Heart left ventricle (tissue), 16 donors: Measurements from ENCODE around the gene TREML4. TPM values are rescaled to one million over a fixed set of nuclear protein-coding genes. Genes with fewer than 3 reads are reported as not detected.

Experiments used
- ATAC-seq, 4 donors: fragments of 200-7000 bp; cut with Tn5 transposase; one replicate each; pipeline ENCODE4 v1.9.1; 2020 to 2022; ENCODE audit warnings: moderate library complexity in 4 of 4, mild to moderate bottlenecking in 3 of 4, moderate number of reproducible peaks in 1 of 4
- DNase-seq, 5 donors: peaks; one replicate each; pipeline ENCODE4 v3.0.0-alpha.2; 2020
- H3K27ac ChIP-seq, 12 donors: fragments of 200-600 bp; sonication (generic) in 4 of 12; one replicate each; pipeline versions ENCODE4 v1.5.0 to v1.8.0; 2016 to 2022; ENCODE audit warnings: mild to moderate bottlenecking in 2 of 12
- H3K27me3 ChIP-seq, 9 donors: fragments of 200-600 bp; sonication (generic) in 2 of 9; one replicate each; pipeline versions ENCODE4 v1.5.1 to v1.8.0; 2016 to 2022; ENCODE audit warnings: mild to moderate bottlenecking in 3 of 9
- H3K36me3 ChIP-seq, 9 donors: fragments of 200-600 bp; sonication (generic) in 2 of 9; one replicate each; pipeline versions ENCODE4 v1.5.0 to v1.8.0; 2018 to 2022; ENCODE audit warnings: mild to moderate bottlenecking in 2 of 9
- H3K4me1 ChIP-seq, 12 donors: fragments of 200-600 bp; sonication (generic) in 4 of 12; one replicate each; pipeline versions ENCODE4 v1.5.0 to v1.8.0; 2016 to 2022; ENCODE audit warnings: mild to moderate bottlenecking in 3 of 12
- H3K4me3 ChIP-seq, 12 donors: fragments of 200-600 bp; sonication (generic) in 4 of 12; one replicate each; pipeline versions ENCODE4 v1.5.0 to v1.8.0; 2017 to 2022; ENCODE audit warnings: mild to moderate bottlenecking in 9 of 12, moderate library complexity in 4 of 12
- H3K9me3 ChIP-seq, 12 donors: fragments of 200-600 bp; sonication (generic) in 4 of 12; one replicate each; pipeline versions ENCODE4 v1.5.0 to v1.8.0; 2016 to 2022; ENCODE audit warnings: mild to moderate bottlenecking in 1 of 12
- POLR2A ChIP-seq, 2 donors: fragments of 450-650 bp; IDR thresholded peaks; one replicate each; pipeline ENCODE4 v1.6.1; 2017; ENCODE audit warnings: antibody characterized with exemption in 2 of 2, mild to moderate bottlenecking in 2 of 2, moderate library complexity in 2 of 2
- WGBS, 4 donors: extraction: QIAGEN DNeasy Blood & Tissue Kit in 2 of 4; methylation state at CpG; one replicate each; pipeline versions ENCODE4 v1.1.5 to v1.1.7; 2013 to 2018; 5-methylcytosine and 5-hydroxymethylcytosine counted together
- intact Hi-C, 10 donors: fragments of 100-400 bp; cut with DNase I; formaldehyde crosslinking; loops; one replicate each; pipeline versions ENCODE4 v1.11.1 to v1.14.2; 2022
- polyA plus RNA-seq, 2 donors: library from polyadenylated mRNA; stranded (reverse); fragments of 200-250 nt; gene quantifications; one replicate each; pipeline ENCODE4 v1.2.3, GENCODE V29; 2013
- total RNA-seq, 9 donors: library from RNA; depleted of rRNA in 2 of 9; stranded (reverse); fragments of >200 nt in 2 of 9; fragmentation: NEBNext Ultra II Directional in 3 of 9; extraction: Animal tissue kit (Norgen Biotek cat#: 25700) in 3 of 9; gene quantifications; one replicate each; pipeline versions ENCODE4 v1.1.0 to v1.2.4, GENCODE V29; 2016 to 2023
- TF ChIP-seq, protein P1 (sequence below), 12 donors: fragments of 200-600 bp; sonication (generic) in 4 of 12; IDR thresholded peaks; one replicate each; pipeline versions ENCODE4 v1.5.0 to v1.8.0; 2018 to 2022; ENCODE audit warnings: antibody characterized with exemption in 12 of 12, mild to moderate bottlenecking in 5 of 12
- donor health status: ischemic (EF 13 %, LVEDD 7.1; RV severe dilation, severe dysfunction).
- donor health status: healthy with polysubstance abuse.
- donor health status: DM: no; HTN: yes; CAD: no.
- donor health status: DM: no; HTN: no; CAD: no.
- donor health status: ischemic (EF 25% LVEDD 6.9; RV normal size, moderate dysfunction).
- donor health status: ischemic (EF 25% LVEDD 5.7; RV mildly dilated, moderate dysfunction).
- donor health status: healthy.
- donor health status: DM: yes; HTN: yes; CAD: no.
- donor health status: ischemic (EF 35%, LVEDD 5.7; RV mildly dilated, moderate dysfunction).
- donor health status: nonischemic (EF 11% LVEDD 7.7; RV severe dilation, severe dysfunction).
- donor health status: DM: yes; HTN: yes; CAD: no.
- donor health status: PGD.
- donor health status: ischemic (EF 29% LVEDD 5.4; RV normal size, mild dysfunction).
- donor health status: nonischemic (EF 23%, LVEDD 6.1; RV moderate dilation, normal function).

TREML4 gene
- total and polyA plus RNA-seq, 11 donors, result 0.07 TPM; not detected in 10

DNA sequence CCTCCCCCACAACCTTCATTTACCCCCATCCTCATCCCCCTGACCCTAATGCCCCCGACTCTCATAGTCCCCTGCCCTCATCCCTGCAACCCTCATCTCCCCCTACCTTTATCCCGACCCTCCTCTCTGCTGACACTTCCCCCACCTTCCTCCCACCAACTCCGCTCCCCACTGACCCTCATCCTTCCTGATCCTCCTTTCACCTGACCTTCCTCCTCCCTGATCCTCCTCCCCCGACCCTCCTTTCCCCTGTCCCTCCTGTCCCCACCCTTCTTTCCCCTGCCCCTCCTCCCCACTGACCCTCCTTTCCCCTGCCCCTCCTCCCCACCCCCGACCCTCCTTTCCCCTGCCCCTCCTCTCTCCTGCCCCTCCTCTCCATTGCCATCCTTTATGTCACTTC, 34.3 kb upstream of the TREML4 start:
- Histone ChIP-seq H3K36me3 (no peaks in the 10 kb centered on the region), H3K27ac (no peak overlapping the region), H3K27me3 (peaks cover 0 to 31% (median 7%) of the 10 kb centered on the region in 9 donors), H3K9me3 (peaks cover 0 to 12% (median 7%) of the 10 kb centered on the region in 12 donors), H3K4me3 (no peak overlapping the region), H3K4me1 (no peaks in the 10 kb centered on the region)
- ATAC-seq (no peak), DNase-seq (no peak)
- 50 to 62% (median 59%) methylated on average over 5 of the region's 5 CpGs for WGBS, 4 donors
- TF ChIP-seq POLR2A (IDR thresholded peaks at IDR 0.05), result no peak
- TF ChIP-seq, protein P1, sequence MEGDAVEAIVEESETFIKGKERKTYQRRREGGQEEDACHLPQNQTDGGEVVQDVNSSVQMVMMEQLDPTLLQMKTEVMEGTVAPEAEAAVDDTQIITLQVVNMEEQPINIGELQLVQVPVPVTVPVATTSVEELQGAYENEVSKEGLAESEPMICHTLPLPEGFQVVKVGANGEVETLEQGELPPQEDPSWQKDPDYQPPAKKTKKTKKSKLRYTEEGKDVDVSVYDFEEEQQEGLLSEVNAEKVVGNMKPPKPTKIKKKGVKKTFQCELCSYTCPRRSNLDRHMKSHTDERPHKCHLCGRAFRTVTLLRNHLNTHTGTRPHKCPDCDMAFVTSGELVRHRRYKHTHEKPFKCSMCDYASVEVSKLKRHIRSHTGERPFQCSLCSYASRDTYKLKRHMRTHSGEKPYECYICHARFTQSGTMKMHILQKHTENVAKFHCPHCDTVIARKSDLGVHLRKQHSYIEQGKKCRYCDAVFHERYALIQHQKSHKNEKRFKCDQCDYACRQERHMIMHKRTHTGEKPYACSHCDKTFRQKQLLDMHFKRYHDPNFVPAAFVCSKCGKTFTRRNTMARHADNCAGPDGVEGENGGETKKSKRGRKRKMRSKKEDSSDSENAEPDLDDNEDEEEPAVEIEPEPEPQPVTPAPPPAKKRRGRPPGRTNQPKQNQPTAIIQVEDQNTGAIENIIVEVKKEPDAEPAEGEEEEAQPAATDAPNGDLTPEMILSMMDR (IDR thresholded peaks at IDR 0.05), result no peak
- intact Hi-C loops, result loop anchor here in 1 of 10 donors (5.0 kb wide), 1 partner anchor 123 kb away; no protein-coding TSS in a partner anchor

DNA sequence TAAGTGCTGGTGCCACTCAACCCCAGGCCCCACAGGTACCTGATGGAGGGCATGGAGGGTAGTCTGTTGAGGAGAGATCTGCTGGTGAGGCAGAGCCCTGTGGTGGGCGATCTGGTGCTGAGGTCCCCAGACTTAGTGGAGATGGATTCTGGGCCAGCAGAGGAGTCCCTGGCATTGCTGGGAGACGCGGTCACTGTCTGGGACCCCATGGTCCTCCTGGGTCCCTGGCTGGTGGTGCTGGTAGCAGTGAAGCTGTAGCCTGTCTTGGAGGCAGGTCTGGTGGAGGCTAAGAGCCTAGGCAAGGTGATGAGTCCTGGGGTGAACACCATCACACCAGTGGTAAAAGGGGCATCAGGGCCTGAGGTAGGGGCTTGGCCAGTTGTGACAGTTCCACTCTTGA, 33.8 kb upstream of the TREML4 start:
- DNase-seq (no peak), ATAC-seq (no peak)
- H3K4me3 ChIP-seq, result no peak overlapping the region
- WGBS, 4 donors, result 92 to 100% (median 95%) methylated on average over 3 of the region's 3 CpGs
- H3K4me1 ChIP-seq, result no peaks in the 10 kb centered on the region
- intact Hi-C loops, result loop anchor here in 1 of 10 donors (5.0 kb wide), 1 partner anchor 123 kb away; no protein-coding TSS in a partner anchor
- H3K27me3 ChIP-seq, result peaks cover 0 to 31% (median 7%) of the 10 kb centered on the region in 9 donors
- no peak overlapping the region for H3K27ac ChIP-seq
- peaks cover 0 to 10% (median 7%) of the 10 kb centered on the region in 12 donors for H3K9me3 ChIP-seq
- TF ChIP-seq POLR2A (IDR thresholded peaks at IDR 0.05), result no peak
- TF ChIP-seq, protein P1 (IDR thresholded peaks at IDR 0.05), result no peak
- no peaks in the 10 kb centered on the region for H3K36me3 ChIP-seq

DNA sequence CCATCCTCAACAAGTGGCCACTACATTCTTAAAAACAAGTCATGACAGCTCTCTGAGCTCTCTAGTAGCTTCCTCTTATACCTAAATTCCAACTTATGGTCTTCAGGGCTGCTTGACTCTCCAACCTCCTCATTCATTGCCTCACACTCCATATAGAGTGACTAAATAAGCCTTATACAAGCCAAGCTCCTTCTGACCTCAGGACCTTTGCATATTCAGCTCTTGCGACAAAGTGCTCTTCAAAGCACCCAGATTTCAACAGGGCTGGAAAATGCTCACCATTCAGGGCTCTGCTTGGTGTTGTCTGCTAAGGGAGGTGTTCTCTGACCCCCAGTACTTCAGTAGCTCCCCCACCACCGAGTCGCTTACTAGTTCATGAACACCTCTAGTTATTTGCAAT, 30.9 kb upstream of the TREML4 start:
- 89 to 96% (median 93%) methylated on average over 3 of the region's 3 CpGs for WGBS, 4 donors
- no peak for ATAC-seq
- no peak for DNase-seq
- no peak overlapping the region for H3K27ac ChIP-seq
- H3K36me3 ChIP-seq, result no peaks in the 10 kb centered on the region
- intact Hi-C loops, result no loop called here
- TF ChIP-seq, protein P1 (IDR thresholded peaks at IDR 0.05), result no peak
- TF ChIP-seq POLR2A (IDR thresholded peaks at IDR 0.05), result no peak
- H3K4me3 ChIP-seq, result no peak overlapping the region
- no peaks in the 10 kb centered on the region for H3K9me3 ChIP-seq
- H3K4me1 ChIP-seq, result peaks cover 0 to 28% (median 0%) of the 10 kb centered on the region in 12 donors
- peaks cover 0 to 21% (median 7%) of the 10 kb centered on the region in 9 donors for H3K27me3 ChIP-seq

DNA sequence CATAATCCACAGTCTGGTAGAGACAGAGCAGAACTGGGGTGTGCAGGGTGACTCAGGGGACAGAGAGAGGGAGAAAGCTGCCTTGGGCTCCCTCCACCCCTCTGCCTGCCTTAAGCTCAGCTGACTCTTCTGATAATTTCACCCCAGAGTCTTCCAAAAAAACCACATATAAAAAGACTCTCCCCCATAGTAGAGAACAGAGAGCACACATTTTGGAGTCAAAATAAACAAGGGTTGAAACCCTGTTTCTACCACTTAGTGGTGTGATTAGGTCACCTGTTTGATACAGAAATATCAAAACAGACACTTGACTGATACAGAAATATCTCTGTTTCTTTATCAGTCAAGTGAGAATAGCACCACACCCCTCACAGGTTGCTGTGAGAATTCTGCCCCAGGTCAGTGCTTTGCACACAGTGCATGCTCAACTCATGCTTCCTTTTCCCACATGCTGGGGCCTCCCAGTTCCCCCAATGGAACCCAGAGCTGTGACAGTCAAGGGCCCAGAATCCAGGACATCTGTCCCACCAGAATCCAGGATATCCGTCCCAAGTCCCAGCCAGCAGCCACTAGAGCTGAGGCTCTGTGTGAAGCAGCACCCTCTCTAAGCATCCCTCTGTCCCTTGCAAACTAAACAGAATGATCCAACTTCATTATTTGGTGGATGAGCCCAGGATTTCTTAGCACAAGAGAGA, 28.4 kb upstream of the TREML4 start:
- intact Hi-C loops, result no loop called here
- WGBS, 4 donors, result 63 to 88% (median 69%) methylated on average over 1 of the region's 1 CpG

More for the DNA sequence above, 28.4 kb upstream of the TREML4 start:
- peak overlapping the region in 2 of 12 donors; percentile 13 to 87 for H3K27ac ChIP-seq
- peaks cover 0 to 16% (median 7%) of the 10 kb centered on the region in 9 donors for H3K27me3 ChIP-seq
- H3K36me3 ChIP-seq, result no peaks in the 10 kb centered on the region
- ATAC-seq, result peak in 2 of 4 donors; percentile 39 to 42
- H3K4me3 ChIP-seq, result no peak overlapping the region
- TF ChIP-seq POLR2A (IDR thresholded peaks at IDR 0.05), result no peak
- TF ChIP-seq, protein P1 (IDR thresholded peaks at IDR 0.05), result no peak
- no peak for DNase-seq
- peaks cover 0 to 31% (median 0%) of the 10 kb centered on the region in 12 donors for H3K4me1 ChIP-seq
- H3K9me3 ChIP-seq, result no peaks in the 10 kb centered on the region
